Loucy (cell line): Measurements from ENCODE around the gene DNAJC1.

Experiments used
- EZH2phosphoT487 ChIP-seq: fragments of 200-600 bp; IDR thresholded peaks from 2 replicates; pipeline ENCODE4 v1.6.1; 2018; ENCODE audit warnings: antibody characterized with exemption, mild to moderate bottlenecking, moderate library complexity, borderline replicate concordance
- TF ChIP-seq, protein P1 (sequence below): fragments of 200-600 bp; sonication (generic); conservative IDR thresholded peaks from 2 replicates; pipeline ENCODE4 v1.5.1; 2014; ENCODE audit warnings: mild to moderate bottlenecking, antibody characterized with exemption, low read length

- TF ChIP-seq, protein P1, sequence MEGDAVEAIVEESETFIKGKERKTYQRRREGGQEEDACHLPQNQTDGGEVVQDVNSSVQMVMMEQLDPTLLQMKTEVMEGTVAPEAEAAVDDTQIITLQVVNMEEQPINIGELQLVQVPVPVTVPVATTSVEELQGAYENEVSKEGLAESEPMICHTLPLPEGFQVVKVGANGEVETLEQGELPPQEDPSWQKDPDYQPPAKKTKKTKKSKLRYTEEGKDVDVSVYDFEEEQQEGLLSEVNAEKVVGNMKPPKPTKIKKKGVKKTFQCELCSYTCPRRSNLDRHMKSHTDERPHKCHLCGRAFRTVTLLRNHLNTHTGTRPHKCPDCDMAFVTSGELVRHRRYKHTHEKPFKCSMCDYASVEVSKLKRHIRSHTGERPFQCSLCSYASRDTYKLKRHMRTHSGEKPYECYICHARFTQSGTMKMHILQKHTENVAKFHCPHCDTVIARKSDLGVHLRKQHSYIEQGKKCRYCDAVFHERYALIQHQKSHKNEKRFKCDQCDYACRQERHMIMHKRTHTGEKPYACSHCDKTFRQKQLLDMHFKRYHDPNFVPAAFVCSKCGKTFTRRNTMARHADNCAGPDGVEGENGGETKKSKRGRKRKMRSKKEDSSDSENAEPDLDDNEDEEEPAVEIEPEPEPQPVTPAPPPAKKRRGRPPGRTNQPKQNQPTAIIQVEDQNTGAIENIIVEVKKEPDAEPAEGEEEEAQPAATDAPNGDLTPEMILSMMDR = no peak
- TF ChIP-seq EZH2phosphoT487 = no peak
Observed at GRCh38 chr10:21860718-21861117, 142.8 kb downstream of the DNAJC1 start.
